SK-N-SH treated with all-trans-retinoic acid at 6 μM for 48 hours (cell line): ENCODE data around the gene INO80B.

Experiments used
- ATAC-seq: fragments of 200-7000 bp; cut with Tn5 transposase; 3 replicates; pipeline ENCODE4 v1.9.1; 2020; ENCODE audit warnings: mild to moderate bottlenecking, moderate library complexity
- ARNTL ChIP-seq: fragments of 450-650 bp; formaldehyde crosslinking; IDR thresholded peaks from 2 replicates; pipeline ENCODE4 v1.5.0; 2020; ENCODE audit warnings: low read depth, mild to moderate bottlenecking, moderate library complexity, borderline replicate concordance
- BACH2 ChIP-seq: fragments of 250-450 bp; sonication (Bioruptor Pico); IDR thresholded peaks from 2 replicates; pipeline ENCODE4 v1.9.0; 2021; ENCODE audit warnings: mild to moderate bottlenecking, borderline replicate concordance
- CREB5 ChIP-seq: fragments of 250-450 bp; sonication (Bioruptor Pico); IDR thresholded peaks from 2 replicates; pipeline ENCODE4 v1.5.1; 2020; ENCODE audit warnings: low read depth, mild to moderate bottlenecking, moderate library complexity
- CSDC2 ChIP-seq: fragments of 250-450 bp; sonication (Bioruptor Pico); IDR thresholded peaks from 2 replicates; pipeline ENCODE4 v1.5.0; 2020; ENCODE audit warnings: mild to moderate bottlenecking, moderate library complexity
- ESRRG ChIP-seq: fragments of 250-450 bp; sonication (Bioruptor Pico); IDR thresholded peaks from 2 replicates; pipeline ENCODE4 v1.6.1; 2021; ENCODE audit warnings: mild to moderate bottlenecking
- GLIS3 ChIP-seq: fragments of 250-450 bp; sonication (Bioruptor Pico); IDR thresholded peaks from 2 replicates; pipeline ENCODE4 v1.5.0; 2020; ENCODE audit warnings: mild to moderate bottlenecking, moderate library complexity
- OSR1 ChIP-seq: fragments of 250-450 bp; sonication (Bioruptor Pico); IDR thresholded peaks from 2 replicates; pipeline ENCODE4 v1.8.0; 2022; ENCODE audit warnings: moderate library complexity, mild to moderate bottlenecking, inconsistent platforms
- TCF4 ChIP-seq: fragments of 250-450 bp; sonication (Bioruptor Pico); IDR thresholded peaks from 2 replicates; pipeline ENCODE4 v1.8.0; 2021; ENCODE audit warnings: mild to moderate bottlenecking, moderate library complexity, borderline replicate concordance
- TOX ChIP-seq: fragments of 250-450 bp; sonication (Bioruptor Pico); IDR thresholded peaks from 2 replicates; pipeline ENCODE4 v1.8.0; 2021; ENCODE audit warnings: mild to moderate bottlenecking, moderate library complexity, borderline replicate concordance
- ZC3H10 ChIP-seq: fragments of 250-450 bp; sonication (Bioruptor Pico); IDR thresholded peaks from 2 replicates; pipeline ENCODE4 v1.5.1; 2021; ENCODE audit warnings: mild to moderate bottlenecking, moderate library complexity
- ZFP3 ChIP-seq: fragments of 250-450 bp; sonication (Bioruptor Pico); IDR thresholded peaks from 2 replicates; pipeline ENCODE4 v1.5.0; 2020; ENCODE audit warnings: mild to moderate bottlenecking, moderate library complexity
- ZFP30 ChIP-seq: fragments of 450-650 bp; formaldehyde crosslinking; IDR thresholded peaks from 2 replicates; pipeline ENCODE4 v1.5.0; 2022; ENCODE audit warnings: mild to moderate bottlenecking, moderate library complexity
- ZNF565 ChIP-seq: fragments of 450-650 bp; formaldehyde crosslinking; conservative IDR thresholded peaks from 2 replicates; pipeline ENCODE4 v1.5.0; 2020; ENCODE audit warnings: low read depth, mild to moderate bottlenecking, moderate library complexity
- ZNF70 ChIP-seq: fragments of 450-650 bp; formaldehyde crosslinking; IDR thresholded peaks from 2 replicates; pipeline ENCODE4 v1.5.0; 2020; ENCODE audit warnings: mild to moderate bottlenecking, moderate library complexity
- ZNF8 ChIP-seq: fragments of 450-650 bp; formaldehyde crosslinking; IDR thresholded peaks from 2 replicates; pipeline ENCODE4 v1.5.0; 2020; ENCODE audit warnings: mild to moderate bottlenecking, moderate library complexity
- TF ChIP-seq, protein P1 (sequence below): fragments of 250-450 bp; sonication (Bioruptor Pico); IDR thresholded peaks from 2 replicates; pipeline ENCODE4 v1.5.0; 2020; ENCODE audit warnings: mild to moderate bottlenecking, moderate library complexity
- TF ChIP-seq, protein P2 (sequence below): fragments of 250-450 bp; sonication (Bioruptor Pico); IDR thresholded peaks from 2 replicates; pipeline ENCODE4 v1.8.0; 2020; ENCODE audit warnings: mild to moderate bottlenecking, moderate library complexity, borderline replicate concordance
- TF ChIP-seq, protein P3 (sequence below): fragments of 250-450 bp; sonication (Bioruptor Pico); IDR thresholded peaks from 2 replicates; pipeline ENCODE4 v1.8.0; 2021; ENCODE audit warnings: low read depth, mild to moderate bottlenecking, moderate library complexity, borderline replicate concordance

INO80B gene

GRCh38 chr2:74436848-74437695 lies 17.8 kb upstream of the INO80B start:
- no peak for TF ChIP-seq GLIS3
- no peak for TF ChIP-seq ZNF70 (CRISPR knock-in tag)
- no peak for TF ChIP-seq ESRRG (CRISPR knock-in tag)
- no peak for TF ChIP-seq ZC3H10 (CRISPR knock-in tag)
- TF ChIP-seq TCF4 (CRISPR knock-in tag), result no peak
- TF ChIP-seq CREB5, result no peak
- TF ChIP-seq ZFP30 (CRISPR knock-in tag), result no peak

DNA sequence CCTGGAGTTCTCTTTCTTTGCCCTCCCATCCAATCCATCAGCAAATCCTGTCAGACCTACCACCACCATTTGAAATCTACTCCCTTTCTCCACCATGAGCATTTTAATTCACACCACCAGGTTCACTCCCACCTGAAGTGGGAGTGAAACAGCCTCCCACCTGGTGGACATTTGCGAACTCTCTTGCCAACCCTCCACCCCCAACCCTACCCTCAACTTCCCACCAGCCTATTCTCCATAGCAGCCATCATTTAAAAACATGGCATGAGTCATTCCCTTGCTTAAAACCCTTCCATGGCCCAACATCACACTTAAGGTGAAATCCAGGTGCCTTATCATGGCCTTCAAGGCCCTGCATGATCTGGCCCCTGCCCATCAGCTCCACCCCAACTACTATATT lies 16.6 kb upstream of the INO80B start:
- no peak for ATAC-seq
- TF ChIP-seq, protein P1, sequence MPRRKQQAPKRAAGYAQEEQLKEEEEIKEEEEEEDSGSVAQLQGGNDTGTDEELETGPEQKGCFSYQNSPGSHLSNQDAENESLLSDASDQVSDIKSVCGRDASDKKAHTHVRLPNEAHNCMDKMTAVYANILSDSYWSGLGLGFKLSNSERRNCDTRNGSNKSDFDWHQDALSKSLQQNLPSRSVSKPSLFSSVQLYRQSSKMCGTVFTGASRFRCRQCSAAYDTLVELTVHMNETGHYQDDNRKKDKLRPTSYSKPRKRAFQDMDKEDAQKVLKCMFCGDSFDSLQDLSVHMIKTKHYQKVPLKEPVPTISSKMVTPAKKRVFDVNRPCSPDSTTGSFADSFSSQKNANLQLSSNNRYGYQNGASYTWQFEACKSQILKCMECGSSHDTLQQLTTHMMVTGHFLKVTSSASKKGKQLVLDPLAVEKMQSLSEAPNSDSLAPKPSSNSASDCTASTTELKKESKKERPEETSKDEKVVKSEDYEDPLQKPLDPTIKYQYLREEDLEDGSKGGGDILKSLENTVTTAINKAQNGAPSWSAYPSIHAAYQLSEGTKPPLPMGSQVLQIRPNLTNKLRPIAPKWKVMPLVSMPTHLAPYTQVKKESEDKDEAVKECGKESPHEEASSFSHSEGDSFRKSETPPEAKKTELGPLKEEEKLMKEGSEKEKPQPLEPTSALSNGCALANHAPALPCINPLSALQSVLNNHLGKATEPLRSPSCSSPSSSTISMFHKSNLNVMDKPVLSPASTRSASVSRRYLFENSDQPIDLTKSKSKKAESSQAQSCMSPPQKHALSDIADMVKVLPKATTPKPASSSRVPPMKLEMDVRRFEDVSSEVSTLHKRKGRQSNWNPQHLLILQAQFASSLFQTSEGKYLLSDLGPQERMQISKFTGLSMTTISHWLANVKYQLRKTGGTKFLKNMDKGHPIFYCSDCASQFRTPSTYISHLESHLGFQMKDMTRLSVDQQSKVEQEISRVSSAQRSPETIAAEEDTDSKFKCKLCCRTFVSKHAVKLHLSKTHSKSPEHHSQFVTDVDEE (CRISPR knock-in tag), result no peak
- TF ChIP-seq, protein P2, sequence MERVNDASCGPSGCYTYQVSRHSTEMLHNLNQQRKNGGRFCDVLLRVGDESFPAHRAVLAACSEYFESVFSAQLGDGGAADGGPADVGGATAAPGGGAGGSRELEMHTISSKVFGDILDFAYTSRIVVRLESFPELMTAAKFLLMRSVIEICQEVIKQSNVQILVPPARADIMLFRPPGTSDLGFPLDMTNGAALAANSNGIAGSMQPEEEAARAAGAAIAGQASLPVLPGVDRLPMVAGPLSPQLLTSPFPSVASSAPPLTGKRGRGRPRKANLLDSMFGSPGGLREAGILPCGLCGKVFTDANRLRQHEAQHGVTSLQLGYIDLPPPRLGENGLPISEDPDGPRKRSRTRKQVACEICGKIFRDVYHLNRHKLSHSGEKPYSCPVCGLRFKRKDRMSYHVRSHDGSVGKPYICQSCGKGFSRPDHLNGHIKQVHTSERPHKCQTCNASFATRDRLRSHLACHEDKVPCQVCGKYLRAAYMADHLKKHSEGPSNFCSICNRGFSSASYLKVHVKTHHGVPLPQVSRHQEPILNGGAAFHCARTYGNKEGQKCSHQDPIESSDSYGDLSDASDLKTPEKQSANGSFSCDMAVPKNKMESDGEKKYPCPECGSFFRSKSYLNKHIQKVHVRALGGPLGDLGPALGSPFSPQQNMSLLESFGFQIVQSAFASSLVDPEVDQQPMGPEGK (CRISPR knock-in tag), result no peak
- TF ChIP-seq ZFP3 (no peak), OSR1 (no peak), ZFP30 (CRISPR knock-in tag) (no peak), CSDC2 (CRISPR knock-in tag) (no peak), ZNF565 (CRISPR knock-in tag) (no peak), ZC3H10 (CRISPR knock-in tag) (no peak), BACH2 (CRISPR knock-in tag) (no peak)

More at GRCh38 chr2:74436848-74437695, 17.8 kb upstream of the INO80B start:
- ATAC-seq, result no peak

- no peak for TF ChIP-seq ZFP3
- TF ChIP-seq ZNF8 (CRISPR knock-in tag), result no peak
- no peak for TF ChIP-seq TOX (CRISPR knock-in tag)
- no peak for TF ChIP-seq ARNTL
- TF ChIP-seq, protein P2 (CRISPR knock-in tag), result no peak
- TF ChIP-seq, protein P3, sequence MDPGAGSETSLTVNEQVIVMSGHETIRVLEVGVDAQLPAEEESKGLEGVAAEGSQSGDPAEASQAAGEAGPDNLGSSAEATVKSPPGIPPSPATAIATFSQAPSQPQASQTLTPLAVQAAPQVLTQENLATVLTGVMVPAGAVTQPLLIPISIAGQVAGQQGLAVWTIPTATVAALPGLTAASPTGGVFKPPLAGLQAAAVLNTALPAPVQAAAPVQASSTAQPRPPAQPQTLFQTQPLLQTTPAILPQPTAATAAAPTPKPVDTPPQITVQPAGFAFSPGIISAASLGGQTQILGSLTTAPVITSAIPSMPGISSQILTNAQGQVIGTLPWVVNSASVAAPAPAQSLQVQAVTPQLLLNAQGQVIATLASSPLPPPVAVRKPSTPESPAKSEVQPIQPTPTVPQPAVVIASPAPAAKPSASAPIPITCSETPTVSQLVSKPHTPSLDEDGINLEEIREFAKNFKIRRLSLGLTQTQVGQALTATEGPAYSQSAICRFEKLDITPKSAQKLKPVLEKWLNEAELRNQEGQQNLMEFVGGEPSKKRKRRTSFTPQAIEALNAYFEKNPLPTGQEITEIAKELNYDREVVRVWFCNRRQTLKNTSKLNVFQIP (CRISPR knock-in tag), result no peak
- ATAC-seq, result no peak; the same call in 1 of the 3 replicates
These were observed 15.5 kb upstream of the INO80B start for GRCh38 chr2:74439373-74439772.
